ENCODE measurements around the gene C16orf95. TPM values are rescaled to one million over a fixed set of nuclear protein-coding genes. Genes with fewer than 3 reads are reported as not detected.

C16orf95 gene
- total RNA-seq, 1 donor from 2014 or later, result 4.7 TPM

DNA sequence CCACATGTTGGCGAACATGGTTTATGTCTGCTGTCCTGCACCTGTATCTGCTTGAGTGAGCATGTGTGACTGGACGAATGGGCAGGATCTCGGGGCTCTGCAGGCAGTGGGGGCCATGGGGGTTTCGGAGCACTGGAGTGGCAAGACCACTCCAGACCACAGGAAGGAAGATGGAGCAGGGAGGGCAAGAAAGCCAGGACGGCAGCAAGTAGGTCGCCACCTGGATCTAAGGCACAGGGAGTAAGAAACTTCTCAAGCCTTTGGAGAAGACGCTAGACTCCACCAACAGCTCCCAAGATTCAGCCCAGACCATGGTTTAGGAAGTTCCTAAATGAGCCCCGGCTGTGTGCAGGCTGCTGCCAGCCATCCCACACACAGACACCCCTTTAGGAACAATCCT lies 32.8 kb upstream of the C16orf95 start:
- Mint-ChIP-seq H3K4me3 (ENCODE audit: low read depth) (no peak overlapping the region), H3K36me3 (ENCODE audit: insufficient read depth) (peaks cover 2% of the 10 kb centered on the region), H3K9me3 (ENCODE audit: low read depth) (no peaks in the 10 kb centered on the region), H3K27me3 (no peaks in the 10 kb centered on the region), H3K27ac (no peak overlapping the region), H3K4me1 (ENCODE audit: low read depth) (no peaks in the 10 kb centered on the region)
- DNase-seq (ENCODE audit: low spot score, unreplicated experiment), result no peak
- TF ChIP-seq, protein P1, sequence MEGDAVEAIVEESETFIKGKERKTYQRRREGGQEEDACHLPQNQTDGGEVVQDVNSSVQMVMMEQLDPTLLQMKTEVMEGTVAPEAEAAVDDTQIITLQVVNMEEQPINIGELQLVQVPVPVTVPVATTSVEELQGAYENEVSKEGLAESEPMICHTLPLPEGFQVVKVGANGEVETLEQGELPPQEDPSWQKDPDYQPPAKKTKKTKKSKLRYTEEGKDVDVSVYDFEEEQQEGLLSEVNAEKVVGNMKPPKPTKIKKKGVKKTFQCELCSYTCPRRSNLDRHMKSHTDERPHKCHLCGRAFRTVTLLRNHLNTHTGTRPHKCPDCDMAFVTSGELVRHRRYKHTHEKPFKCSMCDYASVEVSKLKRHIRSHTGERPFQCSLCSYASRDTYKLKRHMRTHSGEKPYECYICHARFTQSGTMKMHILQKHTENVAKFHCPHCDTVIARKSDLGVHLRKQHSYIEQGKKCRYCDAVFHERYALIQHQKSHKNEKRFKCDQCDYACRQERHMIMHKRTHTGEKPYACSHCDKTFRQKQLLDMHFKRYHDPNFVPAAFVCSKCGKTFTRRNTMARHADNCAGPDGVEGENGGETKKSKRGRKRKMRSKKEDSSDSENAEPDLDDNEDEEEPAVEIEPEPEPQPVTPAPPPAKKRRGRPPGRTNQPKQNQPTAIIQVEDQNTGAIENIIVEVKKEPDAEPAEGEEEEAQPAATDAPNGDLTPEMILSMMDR (IDR thresholded peaks at IDR 0.05; ENCODE audit: unreplicated experiment), result no peak

DNA sequence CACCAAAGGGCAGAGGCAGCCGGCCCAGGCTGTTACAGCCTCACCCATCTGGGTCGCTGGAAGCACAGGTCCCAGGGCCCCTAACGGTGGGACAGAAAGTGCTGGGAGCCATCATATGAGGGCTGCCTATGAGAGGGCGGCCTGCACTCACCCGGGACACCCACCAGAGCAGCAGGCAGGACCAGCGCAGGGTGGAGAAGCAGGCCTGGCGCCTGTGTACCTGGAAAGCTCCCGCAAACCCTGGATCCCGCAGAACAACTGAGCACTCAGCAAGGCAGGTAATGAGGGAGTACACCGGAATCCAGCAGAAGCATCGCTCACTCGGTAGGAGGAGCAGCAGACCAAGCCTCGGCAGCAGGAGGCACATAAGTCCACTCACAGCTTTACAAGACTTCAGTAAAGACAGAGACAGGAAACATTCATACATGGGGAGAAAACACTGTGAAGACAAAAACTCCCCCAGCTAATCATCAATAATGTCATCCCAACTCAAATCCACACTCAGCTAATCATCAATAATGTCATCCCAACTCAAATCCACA lies 31.5 kb upstream of the C16orf95 start:
- H3K36me3 Mint-ChIP-seq (ENCODE audit: insufficient read depth), result peaks cover 2% of the 10 kb centered on the region
- H3K27me3 Mint-ChIP-seq, result no peaks in the 10 kb centered on the region
- H3K4me1 Mint-ChIP-seq (ENCODE audit: low read depth), result no peaks in the 10 kb centered on the region
- H3K9me3 Mint-ChIP-seq (ENCODE audit: low read depth), result no peaks in the 10 kb centered on the region
- H3K4me3 Mint-ChIP-seq (ENCODE audit: low read depth), result no peak overlapping the region
- TF ChIP-seq, protein P1 (IDR thresholded peaks at IDR 0.05; ENCODE audit: unreplicated experiment), result no peak
- no peak overlapping the region for H3K27ac Mint-ChIP-seq
- DNase-seq (ENCODE audit: low spot score, unreplicated experiment), result no peak

DNA sequence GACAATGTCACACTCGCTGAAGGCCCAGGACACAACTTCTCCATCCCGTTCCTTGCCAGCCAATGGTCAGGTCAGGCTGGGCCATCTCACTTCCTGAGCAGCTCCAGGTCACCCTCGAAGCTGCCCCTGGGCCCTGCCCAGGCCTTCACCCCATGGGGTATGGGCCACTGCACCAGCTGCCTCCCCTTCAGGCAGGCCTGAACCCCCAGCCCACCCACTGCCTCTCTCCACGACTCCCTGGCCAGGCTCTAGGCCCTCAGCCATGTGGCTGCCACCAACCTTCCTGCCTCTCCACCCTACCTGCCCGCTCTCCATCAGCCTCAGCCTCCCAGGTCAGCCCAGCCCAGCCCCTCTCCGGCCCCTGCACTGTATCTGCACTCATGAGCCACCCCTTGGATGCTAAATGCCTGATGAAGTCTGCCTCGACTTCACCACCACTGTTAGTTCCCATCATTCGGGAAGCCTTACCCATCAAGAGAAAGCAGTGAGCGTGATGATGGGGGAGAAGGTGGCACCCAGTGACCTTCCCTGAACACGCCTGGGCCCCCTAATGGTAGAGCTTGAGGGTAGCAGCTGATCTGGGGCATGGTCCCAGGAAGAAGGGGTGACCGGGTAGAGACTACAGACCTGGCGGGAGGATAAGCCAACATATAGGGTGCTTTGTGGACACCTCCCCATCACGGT lies 30.9 kb upstream of the C16orf95 start:
- no peaks in the 10 kb centered on the region for H3K27me3 Mint-ChIP-seq
- H3K9me3 Mint-ChIP-seq (ENCODE audit: low read depth), result no peaks in the 10 kb centered on the region
- DNase-seq (ENCODE audit: low spot score, unreplicated experiment), result no peak
- peaks cover 3% of the 10 kb centered on the region for H3K36me3 Mint-ChIP-seq (ENCODE audit: insufficient read depth)
- no peak overlapping the region for H3K27ac Mint-ChIP-seq
- TF ChIP-seq, protein P1 (IDR thresholded peaks at IDR 0.05; ENCODE audit: unreplicated experiment), result peak; percentile 10
- no peak overlapping the region for H3K4me3 Mint-ChIP-seq (ENCODE audit: low read depth)
- H3K4me1 Mint-ChIP-seq (ENCODE audit: low read depth), result no peaks in the 10 kb centered on the region

DNA sequence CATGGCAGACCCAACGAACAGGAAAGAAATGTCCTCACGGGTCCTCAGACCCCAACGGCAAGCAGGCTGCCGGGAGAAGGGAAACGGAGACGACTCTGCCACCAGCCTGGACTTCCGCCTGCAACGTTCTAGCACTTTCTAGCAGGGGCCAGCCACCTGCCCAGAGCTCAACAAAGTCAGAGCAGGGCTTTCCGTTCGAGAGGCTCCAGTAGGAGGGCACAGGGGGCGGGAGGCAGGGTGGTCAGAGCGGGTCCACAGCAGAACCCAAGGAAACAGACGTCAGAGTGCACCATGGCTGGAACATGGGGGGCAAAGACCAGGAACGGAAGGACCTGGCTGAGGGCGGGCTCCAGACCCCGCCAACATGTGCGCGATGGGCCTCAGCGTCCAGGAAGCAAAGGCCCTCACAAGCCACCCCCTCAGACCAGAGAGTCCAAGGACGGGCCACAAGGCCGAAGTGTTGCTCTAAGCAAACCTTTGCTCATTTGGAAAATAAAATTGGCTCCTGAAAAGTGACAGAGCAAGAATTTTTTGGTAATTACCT lies 29.4 kb upstream of the C16orf95 start:
- H3K36me3 Mint-ChIP-seq (ENCODE audit: insufficient read depth), result peaks cover 4% of the 10 kb centered on the region
- H3K27me3 Mint-ChIP-seq, result no peaks in the 10 kb centered on the region
- TF ChIP-seq, protein P1 (IDR thresholded peaks at IDR 0.05; ENCODE audit: unreplicated experiment), result no peak
- no peaks in the 10 kb centered on the region for H3K9me3 Mint-ChIP-seq (ENCODE audit: low read depth)
- H3K4me1 Mint-ChIP-seq (ENCODE audit: low read depth), result no peaks in the 10 kb centered on the region
- H3K4me3 Mint-ChIP-seq (ENCODE audit: low read depth), result no peak overlapping the region
- DNase-seq (ENCODE audit: low spot score, unreplicated experiment), result no peak
- no peak overlapping the region for H3K27ac Mint-ChIP-seq

DNA sequence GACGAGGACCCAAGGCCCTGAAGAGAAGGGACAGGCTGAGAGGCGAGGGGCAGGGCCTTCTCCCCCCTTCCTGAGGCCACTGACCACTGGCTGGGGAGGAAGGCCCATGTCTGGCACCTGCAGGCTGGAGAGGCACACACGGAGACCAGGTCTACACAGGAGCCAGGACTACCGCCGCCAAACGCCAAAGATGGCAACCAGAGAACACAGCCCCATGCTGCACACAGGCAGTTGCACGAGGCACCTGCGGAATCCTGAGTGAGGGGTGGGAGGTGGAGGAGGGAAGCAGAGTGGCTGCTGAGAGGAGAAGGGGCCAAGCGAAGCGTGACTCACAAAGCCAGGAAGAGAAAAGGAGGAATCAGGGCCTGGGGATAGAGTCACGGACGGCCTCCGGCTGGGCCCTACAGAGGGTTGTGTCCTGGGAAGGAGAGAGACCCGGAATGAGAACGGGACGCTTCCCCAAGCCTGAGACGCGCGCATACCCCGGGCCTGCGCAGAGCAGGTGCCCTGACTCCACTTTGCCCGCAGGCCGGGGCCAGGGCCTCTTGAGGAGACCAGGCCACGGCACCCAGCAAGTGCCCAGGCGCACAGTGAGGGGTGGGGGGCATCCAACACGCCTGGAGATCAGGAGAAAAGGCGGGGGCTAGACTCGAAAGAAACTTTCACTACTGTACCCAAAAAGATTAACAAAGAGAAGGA lies 28.7 kb upstream of the C16orf95 start:
- no peak for DNase-seq (ENCODE audit: low spot score, unreplicated experiment)
- TF ChIP-seq, protein P1 (IDR thresholded peaks at IDR 0.05; ENCODE audit: unreplicated experiment), result no peak
- H3K4me3 Mint-ChIP-seq (ENCODE audit: low read depth), result no peak overlapping the region

More for the DNA sequence above, 28.7 kb upstream of the C16orf95 start:
- Mint-ChIP-seq H3K27ac (peak overlapping the region; percentile 56), H3K27me3 (no peaks in the 10 kb centered on the region), H3K36me3 (ENCODE audit: insufficient read depth) (peaks cover 4% of the 10 kb centered on the region), H3K9me3 (ENCODE audit: low read depth) (no peaks in the 10 kb centered on the region), H3K4me1 (ENCODE audit: low read depth) (no peaks in the 10 kb centered on the region)
